ENCODE results near the gene CLMP.

DNA sequence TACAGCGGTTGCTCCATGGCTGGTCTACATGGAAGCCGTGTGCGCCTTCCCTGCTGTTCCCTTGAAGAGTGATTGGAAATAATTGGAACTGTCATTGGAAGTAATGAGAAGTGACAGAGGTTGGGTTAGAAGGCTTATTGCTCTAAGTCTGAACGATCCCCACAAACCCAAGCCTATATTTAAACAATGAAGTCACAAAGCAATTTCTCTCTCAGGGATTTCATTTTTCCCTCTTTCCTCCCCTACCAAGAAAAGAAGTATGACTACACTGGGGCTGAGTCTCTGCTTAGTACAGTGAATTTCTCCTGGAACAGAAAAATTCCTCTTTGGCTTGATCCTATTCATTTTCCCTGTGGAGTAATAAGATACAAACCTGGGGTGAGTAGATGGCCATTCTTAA lies 7.8 kb downstream of the CLMP start:
- TF ChIP-seq, protein P1, sequence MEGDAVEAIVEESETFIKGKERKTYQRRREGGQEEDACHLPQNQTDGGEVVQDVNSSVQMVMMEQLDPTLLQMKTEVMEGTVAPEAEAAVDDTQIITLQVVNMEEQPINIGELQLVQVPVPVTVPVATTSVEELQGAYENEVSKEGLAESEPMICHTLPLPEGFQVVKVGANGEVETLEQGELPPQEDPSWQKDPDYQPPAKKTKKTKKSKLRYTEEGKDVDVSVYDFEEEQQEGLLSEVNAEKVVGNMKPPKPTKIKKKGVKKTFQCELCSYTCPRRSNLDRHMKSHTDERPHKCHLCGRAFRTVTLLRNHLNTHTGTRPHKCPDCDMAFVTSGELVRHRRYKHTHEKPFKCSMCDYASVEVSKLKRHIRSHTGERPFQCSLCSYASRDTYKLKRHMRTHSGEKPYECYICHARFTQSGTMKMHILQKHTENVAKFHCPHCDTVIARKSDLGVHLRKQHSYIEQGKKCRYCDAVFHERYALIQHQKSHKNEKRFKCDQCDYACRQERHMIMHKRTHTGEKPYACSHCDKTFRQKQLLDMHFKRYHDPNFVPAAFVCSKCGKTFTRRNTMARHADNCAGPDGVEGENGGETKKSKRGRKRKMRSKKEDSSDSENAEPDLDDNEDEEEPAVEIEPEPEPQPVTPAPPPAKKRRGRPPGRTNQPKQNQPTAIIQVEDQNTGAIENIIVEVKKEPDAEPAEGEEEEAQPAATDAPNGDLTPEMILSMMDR (optimal IDR thresholded peaks at IDR 0.05 in 1 of 3, IDR thresholded peaks at IDR 0.05 in 1 of 3, conservative IDR thresholded peaks at IDR 0.05 in 1 of 3; ENCODE audit: extremely low read depth in 1 of 3, insufficient read depth in 2 of 3, low read length in 3 of 3), result no peak
- no peak for TF ChIP-seq EZH2 (IDR thresholded peaks at IDR 0.05; ENCODE audit: low read length)

All from keratinocyte (primary cell).